HepG2 (cell line): Measurements from ENCODE around the gene POMGNT2. TPM values are rescaled to one million over a fixed set of nuclear protein-coding genes. Genes with fewer than 3 reads are reported as not detected.

Source experiments
- ATAC-seq: fragments of 200-7000 bp; cut with Tn5 transposase; 3 replicates; pipeline ENCODE4 v1.9.1; 2020; ENCODE audit warnings: mild to moderate bottlenecking, moderate library complexity
- BruUV-seq: library from RNA; stranded (reverse); fragments of 400-500 nt; replicated peaks from 2 replicates; lab custom pipeline; 2021; lab: Mats Ljungman, UMichigan
- CTCF ChIA-PET: fragments of 300-600 bp; formaldehyde crosslinking; extraction: SDS; loops from one replicate; lab custom pipeline; 2021; ENCODE audit warnings: low total read pairs, inconsistent platforms, low intra/inter-chr PET ratio; lab: Yijun Ruan, JAX
- POLR2A ChIA-PET: fragments of 350-600 bp; sonication (Branson Sonifier 250); formaldehyde crosslinking; loops from one replicate; lab custom pipeline; 2020; ENCODE audit warnings: antibody characterized with exemption, inconsistent platforms; lab: Yijun Ruan, JAX
- DNase-seq: peaks from one replicate; pipeline ENCODE4 v3.0.0-alpha.2; 2015; ENCODE audit warnings: low spot score
- FAIRE-seq: peaks from 3 replicates; lab custom pipeline; 2011; peaks lifted over from hg19 to GRCh38; lab: Jason Lieb, UNC
- H2AFZ ChIP-seq: one replicate; pipeline ENCODE4 v1.6.1; 2011; ENCODE audit warnings: low read length, inconsistent platforms
- H3K27ac ChIP-seq: fragments of 300-600 bp; 3 replicates; pipeline ENCODE4 v1.8.0; 2011; ENCODE audit warnings: mixed run types, mild to moderate bottlenecking, mixed read lengths, low read length, inconsistent platforms; ENCODE audit not compliant: insufficient read depth; ENCODE audit errors: extremely low read length
- H3K27me3 ChIP-seq, 2 experiments: fragments of 200-600 bp in 1 of 2; 2 replicates in 1 of 2; 3 replicates in 1 of 2; pipeline versions ENCODE4 v1.6.0 to v1.8.0; 2011; ENCODE audit warnings: low read length in 2 of 2, mild to moderate bottlenecking in 2 of 2, moderate library complexity in 2 of 2, inconsistent platforms in 1 of 2; ENCODE audit not compliant: insufficient read depth in 2 of 2, control insufficient read depth in 1 of 2
- H3K36me3 ChIP-seq, 2 experiments: fragments of 200-600 bp in 1 of 2; replicated peaks in 1 of 2; 2 replicates in 1 of 2; 3 replicates in 1 of 2; pipeline versions ENCODE4 v1.5.1 to v1.8.0; 2011; ENCODE audit warnings: low read length in 2 of 2, inconsistent platforms in 1 of 2; ENCODE audit not compliant: insufficient read depth in 2 of 2, control insufficient read depth in 1 of 2
- H3K4me1 ChIP-seq: 2 replicates; pipeline ENCODE4 v1.5.1; 2012; ENCODE audit warnings: low read length, inconsistent platforms; ENCODE audit not compliant: insufficient read depth
- H3K4me2 ChIP-seq: 2 replicates; pipeline ENCODE4 v1.6.0; 2011; ENCODE audit warnings: low read depth, low read length, inconsistent platforms
- H3K4me3 ChIP-seq, 3 experiments: fragments of 200-600 bp in 1 of 3; sonication (generic), shearing (Covaris generic) in 1 of 3; replicated peaks in 1 of 3; 2 replicates each; pipeline ENCODE4 v1.5.1; 2011 to 2016; ENCODE audit warnings: low read length in 3 of 3, inconsistent platforms in 2 of 3, low read depth in 2 of 3, mild to moderate bottlenecking in 2 of 3, control low read depth in 1 of 3, mixed read lengths in 1 of 3; ENCODE audit not compliant: insufficient read depth in 1 of 3
- H3K79me2 ChIP-seq: one replicate; pipeline ENCODE4 v1.6.1; 2011; ENCODE audit warnings: low read length, inconsistent platforms; ENCODE audit not compliant: insufficient read depth
- H3K9ac ChIP-seq: 2 replicates; pipeline ENCODE4 v1.6.0; 2011; ENCODE audit warnings: mild to moderate bottlenecking, low read depth, low read length, inconsistent platforms; ENCODE audit not compliant: insufficient read depth
- H3K9me3 ChIP-seq: 2 replicates; pipeline ENCODE4 v1.5.1; 2012; ENCODE audit warnings: mild to moderate bottlenecking, low read length
- H4K20me1 ChIP-seq: 2 replicates; pipeline ENCODE4 v1.6.0; 2011; ENCODE audit warnings: inconsistent platforms, mild to moderate bottlenecking, low read length, moderate library complexity; ENCODE audit not compliant: insufficient read depth
- FOXK2 ChIP-seq: fragments of 450-650 bp; IDR thresholded peaks from 2 replicates; pipeline ENCODE4 v1.6.1; 2016
- KAT8 ChIP-seq: IDR thresholded peaks from 2 replicates; pipeline ENCODE4 v1.6.1; 2016; ENCODE audit warnings: missing genetic modification reagents, missing compliant biosample characterization
- NFAT5 ChIP-seq: sonication (generic); formaldehyde crosslinking; IDR thresholded peaks from 2 replicates; pipeline ENCODE4 v1.4.0; 2020; ENCODE audit warnings: missing genetic modification reagents
- PHF8 ChIP-seq: sonication (generic); formaldehyde crosslinking; IDR thresholded peaks from 2 replicates; pipeline ENCODE4 v1.5.0; 2020; ENCODE audit warnings: missing genetic modification reagents
- PRMT3 ChIP-seq: sonication (generic); formaldehyde crosslinking; IDR thresholded peaks from 2 replicates; pipeline ENCODE4 v1.8.1; 2022; ENCODE audit warnings: low read depth, mild to moderate bottlenecking, moderate library complexity, missing genetic modification reagents, borderline replicate concordance
- TAF15 ChIP-seq: fragments of 200-400 bp; formaldehyde crosslinking; IDR thresholded peaks from one replicate; pipeline ENCODE4 v1.6.1; 2018; ENCODE audit warnings: mild to moderate bottlenecking, low read depth, low read length; ENCODE audit not compliant: poor library complexity, severe bottlenecking
- TBX2 ChIP-seq: sonication (generic); formaldehyde crosslinking; IDR thresholded peaks from 2 replicates; pipeline ENCODE4 v1.5.0; 2020; ENCODE audit warnings: missing genetic modification reagents, mild to moderate bottlenecking, borderline replicate concordance
- U2AF1 ChIP-seq: fragments of 200-400 bp; formaldehyde crosslinking; optimal IDR thresholded peaks from 2 replicates; pipeline ENCODE3; 2017; ENCODE audit warnings: mild to moderate bottlenecking, low read depth, low read length
- ZBTB39 ChIP-seq: sonication (generic); formaldehyde crosslinking; IDR thresholded peaks from 2 replicates; pipeline ENCODE4 v1.5.0; 2020; ENCODE audit warnings: missing genetic modification reagents
- ZFP36L2 ChIP-seq: sonication (generic); formaldehyde crosslinking; IDR thresholded peaks from 2 replicates; pipeline ENCODE4 v1.4.0; 2020; ENCODE audit warnings: missing genetic modification reagents
- ZNF180 ChIP-seq: sonication (generic); formaldehyde crosslinking; IDR thresholded peaks from 2 replicates; pipeline ENCODE4 v1.4.0; 2020; ENCODE audit warnings: low read depth, missing genetic modification reagents, borderline replicate concordance
- WGBS: methylation state at CpG from one replicate; pipeline ENCODE4 v1.1.6; 2017; ENCODE audit warnings: low lambda C conversion rate; 5-methylcytosine and 5-hydroxymethylcytosine counted together
- in situ Hi-C: cut with HindIII; loops from 2 replicates; pipeline ENCODE4 v1.10.0; 2017; ENCODE audit warnings: low pct_unique_long_range_greater_than_20kb; ENCODE audit not compliant: extremely low pct_ligation_motif_present
- intact Hi-C: fragments of 100-400 bp; cut with micrococcal nuclease; formaldehyde crosslinking; loops from one replicate; pipeline ENCODE4 v1.10.0; 2022; ENCODE audit not compliant: unreplicated experiment
- polyA plus RNA-seq, 8 experiments: library from polyadenylated mRNA; depleted of rRNA in 3 of 8; stranded (reverse) in 7 of 8; unstranded in 1 of 8; fragments of >200 nt; fragmentation: Illumina TruSeq in 4 of 8; extraction: Trizol in 4 of 8; gene quantifications; 2 replicates each; pipeline versions ENCODE4 v1.2.1 to v1.2.3, GENCODE V29; 2011 to 2016; ENCODE audit warnings: low read depth in 4 of 8, missing spikeins in 1 of 8, mixed read lengths in 1 of 8; ENCODE audit not compliant: insufficient read depth in 1 of 8
- total RNA-seq, 5 experiments: library from RNA; depleted of rRNA; stranded (reverse); fragments of >200 nt; fragmentation: Illumina TruSeq; extraction: Trizol; gene quantifications; 2 replicates each; pipeline ENCODE4 v1.2.3, GENCODE V29; 2016; ENCODE audit warnings: low read depth in 1 of 5

Gene POMGNT2
- total and polyA plus RNA-seq, 2 of the 13 experiments (the other 11 are each of a cell fraction or from before 2014, with no cell fraction given): 10.5 to 12.4 TPM

DNA sequence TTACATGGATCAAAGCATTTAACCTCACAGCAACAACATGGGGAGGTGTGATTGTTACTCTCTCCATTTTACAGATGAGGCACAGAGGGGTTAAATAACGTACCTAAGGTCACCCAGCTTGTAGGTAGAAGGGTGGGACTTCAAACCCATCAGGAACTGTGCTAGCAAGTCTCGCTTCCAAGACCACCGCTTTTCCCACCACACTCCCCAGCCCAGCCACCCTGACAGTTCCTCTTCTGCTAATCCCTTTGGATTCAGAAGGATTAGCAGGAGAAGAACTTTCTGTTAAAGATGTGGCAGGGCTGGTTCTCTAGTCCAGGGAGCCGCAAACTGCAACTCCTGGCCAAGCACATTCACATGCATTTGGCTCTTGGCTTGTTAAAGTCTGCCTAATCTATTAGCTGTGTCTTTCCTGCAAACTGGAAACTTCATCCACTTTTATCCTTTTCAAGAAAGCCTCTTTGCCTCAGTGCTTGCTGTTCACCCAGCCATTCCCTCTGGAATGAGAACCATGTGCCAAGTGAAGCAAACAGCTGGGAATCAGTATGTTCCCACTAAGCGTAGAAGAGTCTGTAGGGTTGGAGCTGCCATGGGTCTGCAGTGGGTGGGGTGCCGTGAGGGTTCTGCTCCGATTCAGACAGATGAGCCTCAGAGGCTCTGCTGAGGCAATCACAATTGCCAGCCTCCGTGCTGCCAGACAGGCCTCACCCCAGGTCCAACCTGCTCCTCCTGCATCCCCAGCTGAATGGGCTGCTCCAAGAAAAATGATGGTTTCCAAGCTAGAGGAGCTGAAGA, 44.6 kb downstream of the POMGNT2 start:
- BruUV-seq: no TSS peak
- in situ Hi-C loops: no loop called here
- no peaks in the 10 kb centered on the region for H3K36me3 ChIP-seq
- no peak for DNase-seq
- no peaks in the 10 kb centered on the region for H3K79me2 ChIP-seq
- H3K9me3 ChIP-seq: no peaks in the 10 kb centered on the region
- TF ChIP-seq PRMT3: no peak
- no peak for TF ChIP-seq TAF15
- no peak for TF ChIP-seq ZNF180 (CRISPR knock-in tag)
- TF ChIP-seq TBX2 (CRISPR knock-in tag): no peak
- TF ChIP-seq, all 625 proteins: peak for 0
- Histone ChIP-seq H3K27ac (no peak overlapping the region), H2AFZ (no peak overlapping the region), H3K4me1 (no peaks in the 10 kb centered on the region), H3K27me3 (peaks cover 1 to 14% of the 10 kb centered on the region in 2 experiments; a peak in 2 of 5 replicates), H3K9ac (no peak overlapping the region), H3K4me2 (no peak overlapping the region), H4K20me1 (no peaks in the 10 kb centered on the region), H3K4me3 (no peak overlapping the region)
- intact Hi-C loops: no loop called here
- WGBS: 24% methylated on average over 8 of the region's 8 CpGs
- ChIA-PET CTCF (no interaction called here), POLR2A (no interaction called here)
- ATAC-seq (no peak), FAIRE-seq (no peak)

GRCh38 chr3:43059456-43059855, 46.4 kb downstream of the POMGNT2 start:
- no peak for ATAC-seq
- Histone ChIP-seq H3K79me2 (no peaks in the 10 kb centered on the region), H3K9ac (no peak overlapping the region), H2AFZ (no peak overlapping the region), H3K4me3 (no peak overlapping the region), H3K4me2 (no peak overlapping the region), H3K36me3 (no peaks in the 10 kb centered on the region), H4K20me1 (no peaks in the 10 kb centered on the region), H3K4me1 (no peaks in the 10 kb centered on the region), H3K9me3 (no peaks in the 10 kb centered on the region), H3K27ac (no peak overlapping the region), H3K27me3 (peaks cover 1 to 27% of the 10 kb centered on the region in 2 experiments; a peak in 4 of 5 replicates)
- CTCF ChIA-PET: no interaction called here
- FAIRE-seq: no peak
- 14% methylated on average over 1 of the region's 1 CpG for WGBS
- intact Hi-C loops: no loop called here
- POLR2A ChIA-PET: no interaction called here
- BruUV-seq: no TSS peak
- in situ Hi-C loops: no loop called here
- DNase-seq: no peak
- TF ChIP-seq PHF8 (CRISPR knock-in tag) (no peak), U2AF1 (no peak), ZBTB39 (no peak), KAT8 (CRISPR knock-in tag) (no peak), FOXK2 (no peak), NFAT5 (CRISPR knock-in tag) (no peak), ZFP36L2 (CRISPR knock-in tag) (no peak)
